Osteocyte (in vitro differentiated cells): ENCODE measurements around the gene INPP5D. TPM values are rescaled to one million over a fixed set of nuclear protein-coding genes. Genes with fewer than 3 reads are reported as not detected.

Source experiments
- DNase-seq: peaks from one replicate; pipeline ENCODE4 v3.0.0; 2021; ENCODE audit warnings: mixed read lengths; ENCODE audit not compliant: unreplicated experiment; ENCODE audit errors: extremely low spot score
- H3K27ac Mint-ChIP-seq: one replicate; pipeline ENCODE4 v1.8.0; 2021; ENCODE audit warnings: mild to moderate bottlenecking, mixed read lengths; ENCODE audit not compliant: unreplicated experiment
- H3K27me3 Mint-ChIP-seq: one replicate; pipeline ENCODE4 v1.8.0; 2021; ENCODE audit warnings: mixed read lengths; ENCODE audit not compliant: unreplicated experiment
- H3K36me3 Mint-ChIP-seq: one replicate; pipeline ENCODE4 v1.8.0; 2021; ENCODE audit warnings: mixed read lengths; ENCODE audit not compliant: unreplicated experiment
- H3K4me1 Mint-ChIP-seq: one replicate; pipeline ENCODE4 v1.8.0; 2021; ENCODE audit warnings: mixed read lengths; ENCODE audit not compliant: unreplicated experiment
- H3K4me3 Mint-ChIP-seq: one replicate; pipeline ENCODE4 v1.8.0; 2021; ENCODE audit warnings: mild to moderate bottlenecking, moderate library complexity, mixed read lengths; ENCODE audit not compliant: unreplicated experiment
- H3K9me3 Mint-ChIP-seq: one replicate; pipeline ENCODE4 v1.8.0; 2021; ENCODE audit warnings: mixed read lengths; ENCODE audit not compliant: unreplicated experiment
- total RNA-seq: library from RNA; stranded (reverse); gene quantifications from 2 replicates; pipeline ENCODE4 v1.2.1, GENCODE V29; 2021
- TF ChIP-seq, protein P1 (sequence below): fragments of 200-600 bp; sonication (generic); IDR thresholded peaks from 2 replicates; pipeline ENCODE4 v1.5.0; 2021; ENCODE audit warnings: antibody characterized with exemption, mild to moderate bottlenecking, moderate library complexity

INPP5D gene
- total RNA-seq, 1 donor from 2014 or later, result 0.40 TPM

DNA sequence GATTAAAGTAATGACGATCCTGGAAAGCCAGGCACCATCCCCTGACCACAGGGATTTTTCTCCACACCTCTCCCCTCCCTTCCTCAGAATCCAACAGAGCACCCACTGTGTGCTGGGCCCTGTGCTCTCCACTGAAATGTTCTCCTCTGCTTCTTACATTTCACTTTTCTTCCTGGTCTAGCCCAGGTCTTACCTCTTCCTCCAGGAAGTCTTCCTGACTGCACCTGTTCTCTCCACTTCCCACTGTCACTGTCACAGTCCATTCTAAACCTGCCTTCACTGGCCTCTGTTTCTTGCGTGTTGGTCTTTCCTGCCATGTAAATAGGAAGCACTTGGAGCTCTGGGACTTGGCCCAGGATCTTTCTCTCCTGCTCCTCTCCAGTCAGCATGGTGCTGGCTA, 39.7 kb upstream of the INPP5D start:
- Mint-ChIP-seq H3K27ac (no peak overlapping the region), H3K4me3 (no peak overlapping the region), H3K36me3 (peaks cover 4% of the 10 kb centered on the region), H3K9me3 (peaks cover 5% of the 10 kb centered on the region), H3K27me3 (peaks cover 4% of the 10 kb centered on the region), H3K4me1 (no peaks in the 10 kb centered on the region)
- DNase-seq, result no peak
- TF ChIP-seq, protein P1, sequence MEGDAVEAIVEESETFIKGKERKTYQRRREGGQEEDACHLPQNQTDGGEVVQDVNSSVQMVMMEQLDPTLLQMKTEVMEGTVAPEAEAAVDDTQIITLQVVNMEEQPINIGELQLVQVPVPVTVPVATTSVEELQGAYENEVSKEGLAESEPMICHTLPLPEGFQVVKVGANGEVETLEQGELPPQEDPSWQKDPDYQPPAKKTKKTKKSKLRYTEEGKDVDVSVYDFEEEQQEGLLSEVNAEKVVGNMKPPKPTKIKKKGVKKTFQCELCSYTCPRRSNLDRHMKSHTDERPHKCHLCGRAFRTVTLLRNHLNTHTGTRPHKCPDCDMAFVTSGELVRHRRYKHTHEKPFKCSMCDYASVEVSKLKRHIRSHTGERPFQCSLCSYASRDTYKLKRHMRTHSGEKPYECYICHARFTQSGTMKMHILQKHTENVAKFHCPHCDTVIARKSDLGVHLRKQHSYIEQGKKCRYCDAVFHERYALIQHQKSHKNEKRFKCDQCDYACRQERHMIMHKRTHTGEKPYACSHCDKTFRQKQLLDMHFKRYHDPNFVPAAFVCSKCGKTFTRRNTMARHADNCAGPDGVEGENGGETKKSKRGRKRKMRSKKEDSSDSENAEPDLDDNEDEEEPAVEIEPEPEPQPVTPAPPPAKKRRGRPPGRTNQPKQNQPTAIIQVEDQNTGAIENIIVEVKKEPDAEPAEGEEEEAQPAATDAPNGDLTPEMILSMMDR, result no peak

DNA sequence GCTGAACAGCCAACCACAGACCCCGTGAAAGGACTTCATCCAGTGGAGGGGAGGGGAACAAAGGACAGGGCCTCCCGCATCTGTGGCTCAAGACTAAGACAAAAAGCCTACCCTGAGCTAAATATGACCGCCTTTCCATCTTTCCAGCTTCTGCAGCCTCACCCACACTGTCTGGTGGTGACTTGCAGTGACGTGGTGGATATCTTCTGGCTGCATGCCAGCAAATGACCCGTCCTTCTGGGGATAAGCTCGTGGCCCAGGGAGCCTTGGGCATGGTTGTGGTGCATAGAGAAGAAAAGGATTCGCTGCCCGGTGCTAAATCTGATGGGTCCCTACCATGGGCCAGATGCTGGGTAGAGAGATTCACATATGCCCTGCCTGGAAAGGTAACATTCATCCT, 38.4 kb upstream of the INPP5D start:
- no peak overlapping the region for H3K4me3 Mint-ChIP-seq
- H3K27ac Mint-ChIP-seq, result no peak overlapping the region
- H3K9me3 Mint-ChIP-seq, result peaks cover 5% of the 10 kb centered on the region
- TF ChIP-seq, protein P1, result no peak
- H3K4me1 Mint-ChIP-seq, result peaks cover 8% of the 10 kb centered on the region
- no peak for DNase-seq
- H3K27me3 Mint-ChIP-seq, result peaks cover 3% of the 10 kb centered on the region
- peaks cover 4% of the 10 kb centered on the region for H3K36me3 Mint-ChIP-seq

DNA sequence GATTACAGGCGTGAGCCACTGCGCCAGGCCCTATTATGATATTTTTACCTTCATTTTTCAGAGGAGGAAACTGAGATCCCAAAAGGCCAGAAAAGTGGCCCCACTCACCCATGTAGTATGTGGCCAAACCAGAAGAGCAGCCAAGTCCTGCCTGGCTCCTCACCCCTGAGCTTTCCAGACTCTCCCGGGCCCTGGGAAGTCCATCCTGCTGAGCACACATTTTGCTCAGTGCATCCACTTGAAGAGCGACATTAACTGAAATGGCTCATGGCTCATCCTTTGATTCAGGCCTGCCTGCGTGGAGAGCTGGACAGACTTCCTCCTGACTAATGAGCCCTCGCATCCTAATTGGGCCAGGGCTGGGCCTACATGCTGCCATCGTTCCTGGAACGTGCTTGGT, 37.6 kb upstream of the INPP5D start:
- TF ChIP-seq, protein P1, result no peak
- Mint-ChIP-seq H3K27me3 (peaks cover under 1% of the 10 kb centered on the region), H3K4me3 (no peak overlapping the region), H3K27ac (no peak overlapping the region), H3K4me1 (peaks cover 9% of the 10 kb centered on the region), H3K9me3 (peaks cover 1% of the 10 kb centered on the region), H3K36me3 (peaks cover under 1% of the 10 kb centered on the region)
- DNase-seq, result no peak

DNA sequence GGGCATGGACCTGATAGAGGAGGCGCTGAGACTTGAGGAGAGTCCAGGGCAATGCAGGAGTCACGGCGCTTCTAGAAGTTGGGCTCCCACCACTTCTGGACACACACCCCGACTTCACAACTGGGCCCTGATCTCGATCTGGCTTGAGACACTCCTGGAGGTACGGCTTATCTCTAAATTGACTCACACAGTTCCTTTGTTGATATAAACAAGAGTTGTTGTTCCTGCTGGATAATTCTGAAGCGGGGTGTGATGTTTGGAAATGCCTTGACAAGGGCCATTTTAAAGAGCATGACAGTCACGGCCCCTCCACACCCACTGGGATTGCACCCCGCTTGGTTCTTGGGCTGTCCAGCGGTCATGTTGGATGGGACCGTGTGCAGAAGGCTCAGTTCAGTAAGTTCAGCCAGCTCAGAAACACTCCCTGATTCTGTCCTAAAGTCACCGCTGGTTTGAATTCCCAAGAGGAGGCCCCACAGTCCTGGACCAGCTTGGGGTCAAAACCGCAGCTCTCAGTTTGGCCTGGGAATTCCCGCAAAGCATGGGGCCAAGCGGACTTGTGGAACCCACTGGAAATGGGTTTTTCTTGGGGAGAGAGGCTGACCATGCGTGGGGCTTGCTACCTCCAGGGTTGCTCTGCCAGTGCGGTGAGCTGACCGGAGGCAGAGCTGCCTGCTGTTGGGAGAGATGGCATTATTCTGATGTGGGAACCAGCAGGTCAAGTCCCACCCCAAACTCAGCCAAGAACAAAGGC, 37.0 kb upstream of the INPP5D start:
- DNase-seq, result no peak
- H3K4me3 Mint-ChIP-seq, result no peak overlapping the region
- H3K9me3 Mint-ChIP-seq, result no peaks in the 10 kb centered on the region
- no peaks in the 10 kb centered on the region for H3K27me3 Mint-ChIP-seq
- TF ChIP-seq, protein P1, result no peak
- peaks cover 9% of the 10 kb centered on the region for H3K4me1 Mint-ChIP-seq
- H3K27ac Mint-ChIP-seq, result no peak overlapping the region
- H3K36me3 Mint-ChIP-seq, result no peaks in the 10 kb centered on the region

DNA sequence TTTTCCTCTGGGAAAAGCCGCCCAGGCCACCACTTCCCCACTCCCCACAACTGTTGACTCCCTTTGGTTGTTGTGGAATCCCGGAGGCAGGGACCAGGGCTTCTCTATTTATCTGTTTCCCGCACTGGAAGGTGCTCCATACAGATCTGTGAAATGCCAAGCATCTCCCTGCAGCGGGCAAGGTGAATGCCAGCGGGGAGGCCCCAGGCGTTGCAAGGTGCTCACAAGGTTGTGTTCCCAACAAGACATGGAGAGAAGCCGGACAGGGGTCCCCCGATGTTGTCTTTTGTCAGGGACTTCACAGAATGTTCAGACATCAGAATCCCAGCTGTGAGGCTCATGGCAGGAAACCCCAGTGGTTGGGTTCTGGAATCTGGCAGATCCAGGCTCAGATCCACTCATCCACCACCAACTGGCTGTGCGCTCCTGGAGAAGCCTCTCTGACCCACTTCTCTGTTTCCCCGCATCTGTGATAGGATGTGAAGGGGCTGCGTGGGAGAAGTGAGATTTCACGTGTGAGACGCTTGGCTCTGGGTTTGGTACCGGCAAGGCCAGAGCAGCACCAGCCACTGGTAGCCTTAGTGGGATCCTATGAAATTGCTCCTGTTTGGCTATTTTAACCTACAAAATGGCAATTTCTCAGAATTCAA, 36.3 kb upstream of the INPP5D start:
- Mint-ChIP-seq H3K9me3 (no peaks in the 10 kb centered on the region), H3K4me3 (no peak overlapping the region), H3K36me3 (no peaks in the 10 kb centered on the region), H3K27me3 (no peaks in the 10 kb centered on the region), H3K4me1 (peaks cover 9% of the 10 kb centered on the region), H3K27ac (no peak overlapping the region)
- no peak for DNase-seq
- TF ChIP-seq, protein P1, result no peak
